H9 (cell line): ENCODE measurements around the gene CHST8. TPM values are rescaled to one million over a fixed set of nuclear protein-coding genes. Genes with fewer than 3 reads are reported as not detected.

ENCODE experiments used
- DNase-seq: peaks from one replicate; pipeline ENCODE4 v3.0.0-alpha.2; 2017
- H2AFZ ChIP-seq: one replicate; pipeline ENCODE4 v1.6.1; 2013; ENCODE audit warnings: mild to moderate bottlenecking, low read length, control low read depth, moderate library complexity
- H2AK5ac ChIP-seq: 2 replicates; pipeline ENCODE4 v1.6.1; 2013; ENCODE audit warnings: low read length, control low read depth, mixed read lengths; ENCODE audit not compliant: insufficient read length
- H2BK120ac ChIP-seq: one replicate; pipeline ENCODE4 v1.6.1; 2013; ENCODE audit warnings: low read depth, mild to moderate bottlenecking, low read length, control low read depth, inconsistent platforms; ENCODE audit not compliant: poor library complexity, severe bottlenecking
- H2BK12ac ChIP-seq: 2 replicates; pipeline ENCODE4 v1.6.1; 2013; ENCODE audit warnings: low read length, control low read depth, mixed read lengths, low read depth; ENCODE audit not compliant: insufficient read length
- H2BK15ac ChIP-seq: 2 replicates; pipeline ENCODE4 v1.6.1; 2013; ENCODE audit warnings: low read depth, low read length, control low read depth
- H2BK20ac ChIP-seq: one replicate; pipeline ENCODE4 v1.6.1; 2013; ENCODE audit warnings: low read depth, mild to moderate bottlenecking, low read length, control low read depth, inconsistent platforms; ENCODE audit not compliant: poor library complexity, severe bottlenecking
- H2BK5ac ChIP-seq: 2 replicates; pipeline ENCODE4 v1.6.1; 2013; ENCODE audit warnings: low read length, control low read depth, mixed read lengths; ENCODE audit not compliant: insufficient read length
- H3K14ac ChIP-seq: 2 replicates; pipeline ENCODE4 v1.6.1; 2013; ENCODE audit warnings: low read length, control low read depth; ENCODE audit not compliant: insufficient read depth
- H3K18ac ChIP-seq: 2 replicates; pipeline ENCODE4 v1.6.1; 2013; ENCODE audit warnings: low read depth, mild to moderate bottlenecking, mixed read lengths, low read length, control low read depth; ENCODE audit not compliant: insufficient read length
- H3K23ac ChIP-seq: 2 replicates; pipeline ENCODE4 v1.6.1; 2013; ENCODE audit warnings: low read length, control low read depth, mixed read lengths, low read depth; ENCODE audit not compliant: insufficient read length
- H3K23me2 ChIP-seq: 2 replicates; pipeline ENCODE4 v1.6.1; 2013; ENCODE audit warnings: low read depth, mild to moderate bottlenecking, mixed read lengths, low read length, control low read depth; ENCODE audit not compliant: insufficient read length, poor library complexity, severe bottlenecking
- H3K27ac ChIP-seq: 2 replicates; pipeline ENCODE4 v1.5.1; 2013; ENCODE audit warnings: low read length, control low read depth, mixed read lengths, low read depth; ENCODE audit not compliant: insufficient read length
- H3K27me3 ChIP-seq: 2 replicates; pipeline ENCODE4 v1.6.1; 2013; ENCODE audit warnings: low read length, control low read depth, inconsistent platforms; ENCODE audit not compliant: insufficient read depth
- H3K4ac ChIP-seq: 2 replicates; pipeline ENCODE4 v1.6.1; 2013; ENCODE audit warnings: low read depth, mild to moderate bottlenecking, control low read depth, inconsistent platforms, low read length, moderate library complexity
- H3K4me1 ChIP-seq: 2 replicates; pipeline ENCODE4 v1.6.1; 2013; ENCODE audit warnings: low read length, control low read depth, inconsistent platforms; ENCODE audit not compliant: insufficient read depth
- H3K4me2 ChIP-seq: 2 replicates; pipeline ENCODE4 v1.6.1; 2013; ENCODE audit warnings: low read length, control low read depth, mixed read lengths; ENCODE audit not compliant: insufficient read length, insufficient read depth
- H3K56ac ChIP-seq: 2 replicates; pipeline ENCODE4 v1.6.1; 2013; ENCODE audit warnings: low read depth, mild to moderate bottlenecking, mixed read lengths, low read length, control low read depth; ENCODE audit not compliant: insufficient read length
- H3K79me1 ChIP-seq: 2 replicates; pipeline ENCODE4 v1.6.1; 2013; ENCODE audit warnings: low read depth, mild to moderate bottlenecking, moderate library complexity, low read length, control low read depth, inconsistent platforms; ENCODE audit not compliant: insufficient read depth, poor library complexity, severe bottlenecking
- H3K79me2 ChIP-seq: 2 replicates; pipeline ENCODE4 v1.6.1; 2013; ENCODE audit warnings: low read length, control low read depth, inconsistent platforms; ENCODE audit not compliant: insufficient read depth
- H3K9ac ChIP-seq: 2 replicates; pipeline ENCODE4 v1.6.1; 2013; ENCODE audit warnings: low read length, control low read depth, mixed read lengths; ENCODE audit not compliant: insufficient read length; ENCODE audit errors: extremely low read depth
- H3K9me3 ChIP-seq: one replicate; pipeline ENCODE4 v1.6.1; 2013; ENCODE audit warnings: low read depth, low read length, inconsistent platforms; ENCODE audit not compliant: control insufficient read depth
- H3T11ph ChIP-seq: one replicate; pipeline ENCODE4 v1.6.1; 2013; ENCODE audit warnings: mild to moderate bottlenecking, low read length, control low read depth, inconsistent platforms
- H4K20me1 ChIP-seq: one replicate; pipeline ENCODE4 v1.6.1; 2013; ENCODE audit not compliant: control insufficient read depth, insufficient read length, insufficient read depth
- H4K5ac ChIP-seq: 2 replicates; pipeline ENCODE4 v1.6.1; 2013; ENCODE audit warnings: low read depth, mild to moderate bottlenecking, mixed read lengths, low read length, control low read depth; ENCODE audit not compliant: insufficient read length
- H4K8ac ChIP-seq: replicated peaks from 2 replicates; pipeline ENCODE4 v1.6.1; 2013; ENCODE audit warnings: low read length, control low read depth, mixed read lengths, low read depth; ENCODE audit not compliant: insufficient read length
- H4K91ac ChIP-seq: 2 replicates; pipeline ENCODE4 v1.6.1; 2013; ENCODE audit warnings: low read depth, mild to moderate bottlenecking, moderate library complexity, mixed read lengths, low read length, control low read depth; ENCODE audit not compliant: insufficient read length
- H3K27ac Mint-ChIP-seq, 3 experiments: 2 replicates in 2 of 3; 3 replicates in 1 of 3; pipeline ENCODE4 v1.8.0; 2020 to 2021; ENCODE audit warnings: mixed read lengths in 3 of 3, mild to moderate bottlenecking in 1 of 3, moderate library complexity in 1 of 3
- H3K27me3 Mint-ChIP-seq: 2 replicates; pipeline ENCODE4 v1.8.0; 2021; ENCODE audit warnings: low read depth, mild to moderate bottlenecking, moderate library complexity, mixed read lengths
- H3K36me3 Mint-ChIP-seq, 3 experiments: 2 replicates in 2 of 3; 3 replicates in 1 of 3; pipeline ENCODE4 v1.8.0; 2020 to 2021; ENCODE audit warnings: low read depth in 3 of 3, mixed read lengths in 3 of 3; ENCODE audit not compliant: insufficient read depth in 1 of 3
- H3K4me1 Mint-ChIP-seq, 2 experiments: 2 replicates each; pipeline ENCODE4 v1.8.0; 2020; ENCODE audit warnings: mixed read lengths in 2 of 2
- H3K4me3 Mint-ChIP-seq, 2 experiments: 2 replicates in 1 of 2; 3 replicates in 1 of 2; pipeline ENCODE4 v1.8.0; 2020 to 2021; ENCODE audit warnings: mild to moderate bottlenecking in 2 of 2, mixed read lengths in 2 of 2, moderate library complexity in 1 of 2
- H3K9me3 Mint-ChIP-seq, 2 experiments: 2 replicates in 1 of 2; 3 replicates in 1 of 2; pipeline ENCODE4 v1.8.0; 2020; ENCODE audit warnings: mild to moderate bottlenecking in 2 of 2, mixed read lengths in 2 of 2, moderate library complexity in 1 of 2
- WGBS: extraction: QIAGEN DNeasy Blood & Tissue Kit; methylation state at CpG from one replicate; pipeline ENCODE4 v1.1.7; 2013; ENCODE audit warnings: missing lambda C conversion rate, low lambda C conversion rate, mixed read lengths; ENCODE audit not compliant: insufficient read length; ENCODE audit errors: extremely low coverage; 5-methylcytosine and 5-hydroxymethylcytosine counted together
- total RNA-seq: library from RNA; stranded (reverse); gene quantifications from 2 replicates; pipeline ENCODE4 v1.2.1, GENCODE V29; 2021
- TF ChIP-seq, protein P1 (sequence below): fragments of 200-600 bp; sonication (generic); conservative IDR thresholded peaks from 3 replicates; pipeline ENCODE4 v1.8.0; 2021; ENCODE audit warnings: antibody characterized with exemption, mild to moderate bottlenecking

Gene CHST8
- total RNA-seq, 1 experiment from 2014 or later = 5.1 TPM

- no peaks in the 10 kb centered on the region for H3K79me2 ChIP-seq
- no peak overlapping the region for H3K4me3 Mint-ChIP-seq
- H3K4me2 ChIP-seq = no peak overlapping the region
- H3K56ac ChIP-seq = no peak overlapping the region
- H2BK120ac ChIP-seq = no peak overlapping the region
- H3K27ac Mint-ChIP-seq = no peak overlapping the region
- H3K36me3 Mint-ChIP-seq = no peaks in the 10 kb centered on the region; a peak in 1 of 7 replicates
- no peak overlapping the region for H2AK5ac ChIP-seq
- H2BK12ac ChIP-seq = no peak overlapping the region
- no peak overlapping the region for H4K5ac ChIP-seq
- H3K27me3 ChIP-seq = no peaks in the 10 kb centered on the region
- H3K4me1 ChIP-seq = no peaks in the 10 kb centered on the region
- H3K79me1 ChIP-seq = no peaks in the 10 kb centered on the region
- H3K9me3 ChIP-seq = no peaks in the 10 kb centered on the region
- TF ChIP-seq, protein P1, sequence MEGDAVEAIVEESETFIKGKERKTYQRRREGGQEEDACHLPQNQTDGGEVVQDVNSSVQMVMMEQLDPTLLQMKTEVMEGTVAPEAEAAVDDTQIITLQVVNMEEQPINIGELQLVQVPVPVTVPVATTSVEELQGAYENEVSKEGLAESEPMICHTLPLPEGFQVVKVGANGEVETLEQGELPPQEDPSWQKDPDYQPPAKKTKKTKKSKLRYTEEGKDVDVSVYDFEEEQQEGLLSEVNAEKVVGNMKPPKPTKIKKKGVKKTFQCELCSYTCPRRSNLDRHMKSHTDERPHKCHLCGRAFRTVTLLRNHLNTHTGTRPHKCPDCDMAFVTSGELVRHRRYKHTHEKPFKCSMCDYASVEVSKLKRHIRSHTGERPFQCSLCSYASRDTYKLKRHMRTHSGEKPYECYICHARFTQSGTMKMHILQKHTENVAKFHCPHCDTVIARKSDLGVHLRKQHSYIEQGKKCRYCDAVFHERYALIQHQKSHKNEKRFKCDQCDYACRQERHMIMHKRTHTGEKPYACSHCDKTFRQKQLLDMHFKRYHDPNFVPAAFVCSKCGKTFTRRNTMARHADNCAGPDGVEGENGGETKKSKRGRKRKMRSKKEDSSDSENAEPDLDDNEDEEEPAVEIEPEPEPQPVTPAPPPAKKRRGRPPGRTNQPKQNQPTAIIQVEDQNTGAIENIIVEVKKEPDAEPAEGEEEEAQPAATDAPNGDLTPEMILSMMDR = no peak
- no peak overlapping the region for H2BK15ac ChIP-seq
- H4K20me1 ChIP-seq = no peaks in the 10 kb centered on the region
- H3K23ac ChIP-seq = no peak overlapping the region
- no peak overlapping the region for H3K14ac ChIP-seq
- no peaks in the 10 kb centered on the region for H3K9me3 Mint-ChIP-seq
- no peak overlapping the region for H4K8ac ChIP-seq
- H3K4ac ChIP-seq = no peak overlapping the region
- WGBS = no CpG with 5 or more reads among the region's 3 CpGs
- no peak overlapping the region for H2AFZ ChIP-seq
- no peaks in the 10 kb centered on the region for H3K23me2 ChIP-seq
- no peak overlapping the region for H2BK5ac ChIP-seq
- H4K91ac ChIP-seq = no peak overlapping the region
- H3T11ph ChIP-seq = no peak overlapping the region
- H3K18ac ChIP-seq = no peak overlapping the region
- peaks cover 8% of the 10 kb centered on the region for H3K27me3 Mint-ChIP-seq
- H3K27ac ChIP-seq = no peak overlapping the region
- peaks cover 0 to 3% of the 10 kb centered on the region in 2 experiments; a peak in 1 of 4 replicates for H3K4me1 Mint-ChIP-seq
- H3K9ac ChIP-seq = no peak overlapping the region
- no peak overlapping the region for H2BK20ac ChIP-seq
- no peak for DNase-seq
Observed at GRCh38 chr19:33749016-33749415, 127.3 kb downstream of the CHST8 start.
